ENCODE data around the gene COQ8A.

GRCh38 chr1:226898246-226898645 is 41.8 kb upstream of the COQ8A start:
- no peak for TF ChIP-seq PBX3 (IDR thresholded peaks at IDR 0.05; ENCODE audit: insufficient replicate concordance, low read depth, low read length)
- no peak for TF ChIP-seq POLR2A (IDR thresholded peaks at IDR 0.05; ENCODE audit: low read depth, low read length)
- TF ChIP-seq CTCF (IDR thresholded peaks at IDR 0.05 in 2 of 3, conservative IDR thresholded peaks at IDR 0.05 in 1 of 3; ENCODE audit: control insufficient read depth in 2 of 3, extremely low read depth in 1 of 3, insufficient read depth in 1 of 3, low read depth in 3 of 3, low read length in 3 of 3) = no peak
- TF ChIP-seq, protein P1, sequence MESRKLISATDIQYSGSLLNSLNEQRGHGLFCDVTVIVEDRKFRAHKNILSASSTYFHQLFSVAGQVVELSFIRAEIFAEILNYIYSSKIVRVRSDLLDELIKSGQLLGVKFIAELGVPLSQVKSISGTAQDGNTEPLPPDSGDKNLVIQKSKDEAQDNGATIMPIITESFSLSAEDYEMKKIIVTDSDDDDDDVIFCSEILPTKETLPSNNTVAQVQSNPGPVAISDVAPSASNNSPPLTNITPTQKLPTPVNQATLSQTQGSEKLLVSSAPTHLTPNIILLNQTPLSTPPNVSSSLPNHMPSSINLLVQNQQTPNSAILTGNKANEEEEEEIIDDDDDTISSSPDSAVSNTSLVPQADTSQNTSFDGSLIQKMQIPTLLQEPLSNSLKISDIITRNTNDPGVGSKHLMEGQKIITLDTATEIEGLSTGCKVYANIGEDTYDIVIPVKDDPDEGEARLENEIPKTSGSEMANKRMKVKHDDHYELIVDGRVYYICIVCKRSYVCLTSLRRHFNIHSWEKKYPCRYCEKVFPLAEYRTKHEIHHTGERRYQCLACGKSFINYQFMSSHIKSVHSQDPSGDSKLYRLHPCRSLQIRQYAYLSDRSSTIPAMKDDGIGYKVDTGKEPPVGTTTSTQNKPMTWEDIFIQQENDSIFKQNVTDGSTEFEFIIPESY (IDR thresholded peaks at IDR 0.05) = no peak
- TF ChIP-seq BCL11A (IDR thresholded peaks at IDR 0.05; ENCODE audit: low read depth, low read length) = no peak
- no peak for TF ChIP-seq SRF (IDR thresholded peaks at IDR 0.05; ENCODE audit: low read depth in 2 of 2, low read length in 2 of 2)
- no peak for TF ChIP-seq STAT3 (IDR thresholded peaks at IDR 0.05; ENCODE audit: low read depth, low read length)
- TF ChIP-seq EGR1 (IDR thresholded peaks at IDR 0.05; ENCODE audit: borderline replicate concordance in 1 of 2, low read depth in 2 of 2, low read length in 2 of 2) = no peak
- TF ChIP-seq POLR2AphosphoS5 (IDR thresholded peaks at IDR 0.05; ENCODE audit: low read length) = no peak
- no peak for TF ChIP-seq PAX8 (IDR thresholded peaks at IDR 0.05)
- no peak for TF ChIP-seq STAT1 (conservative IDR thresholded peaks at IDR 0.05)
- TF ChIP-seq CBX5 (IDR thresholded peaks at IDR 0.05; ENCODE audit: low read depth) = no peak
- TF ChIP-seq SIN3A (IDR thresholded peaks at IDR 0.05; ENCODE audit: low read depth, low read length) = no peak

All from GM12878 (cell line).